ENCODE results near the gene TENM4. TPM values are rescaled to one million over a fixed set of nuclear protein-coding genes. Genes with fewer than 3 reads are reported as not detected.

Gene TENM4
- total and polyA plus RNA-seq, 4 donors: 0.02 to 0.33 (median 0.14) TPM

DNA sequence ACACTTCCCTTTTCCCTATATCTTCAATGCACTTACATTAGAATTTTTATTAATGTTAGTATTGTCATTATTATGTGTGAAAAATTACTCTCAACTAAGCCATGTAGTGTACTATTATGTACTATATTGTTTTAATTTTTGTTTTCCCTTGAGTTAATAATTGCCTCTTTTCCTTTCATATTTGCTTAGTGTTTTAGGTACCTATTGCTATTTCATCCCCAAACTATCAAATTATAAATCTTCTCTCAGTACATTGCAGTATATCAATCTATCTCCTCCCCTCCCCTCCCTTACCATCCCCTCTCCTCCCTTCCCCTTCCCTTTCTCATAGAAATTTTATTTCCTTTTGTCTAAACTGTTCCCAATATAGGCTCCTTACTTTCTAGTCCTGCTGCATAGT lies 12.8 kb upstream of the TENM4 start:
- Histone ChIP-seq H3K9ac (ENCODE audit: low read depth in 1 of 2, low read length in 2 of 2) (no peak overlapping the region), H3K4me3 (ENCODE audit: low read depth in 1 of 3, low read length in 3 of 3) (no peak overlapping the region), H3K27ac (ENCODE audit: low read depth in 1 of 2, low read length in 2 of 2) (no peak overlapping the region), H3K36me3 (ENCODE audit: control insufficient read depth in 4 of 4, insufficient read depth in 3 of 4, low read depth in 1 of 4, low read length in 3 of 4) (no peaks in the 10 kb centered on the region), H3K9me3 (ENCODE audit: control insufficient read depth in 4 of 4, low read length in 3 of 4) (no peaks in the 10 kb centered on the region), H3K27me3 (ENCODE audit: control insufficient read depth in 4 of 4, insufficient read depth in 4 of 4, low read length in 3 of 4) (peaks cover 0 to 7% (median 0%) of the 10 kb centered on the region in 4 donors), H3K4me1 (ENCODE audit: control insufficient read depth in 4 of 4, insufficient read depth in 4 of 4, low read length in 3 of 4) (no peaks in the 10 kb centered on the region)
- DNase-seq (ENCODE audit: low spot score): no peak
- TF ChIP-seq HNF4G (IDR thresholded peaks at IDR 0.05) (no peak), RAD21 (IDR thresholded peaks at IDR 0.05) (no peak), JUND (IDR thresholded peaks at IDR 0.05) (no peak)
- TF ChIP-seq, protein P1, sequence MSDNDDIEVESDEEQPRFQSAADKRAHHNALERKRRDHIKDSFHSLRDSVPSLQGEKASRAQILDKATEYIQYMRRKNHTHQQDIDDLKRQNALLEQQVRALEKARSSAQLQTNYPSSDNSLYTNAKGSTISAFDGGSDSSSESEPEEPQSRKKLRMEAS (IDR thresholded peaks at IDR 0.05): no peak

DNA sequence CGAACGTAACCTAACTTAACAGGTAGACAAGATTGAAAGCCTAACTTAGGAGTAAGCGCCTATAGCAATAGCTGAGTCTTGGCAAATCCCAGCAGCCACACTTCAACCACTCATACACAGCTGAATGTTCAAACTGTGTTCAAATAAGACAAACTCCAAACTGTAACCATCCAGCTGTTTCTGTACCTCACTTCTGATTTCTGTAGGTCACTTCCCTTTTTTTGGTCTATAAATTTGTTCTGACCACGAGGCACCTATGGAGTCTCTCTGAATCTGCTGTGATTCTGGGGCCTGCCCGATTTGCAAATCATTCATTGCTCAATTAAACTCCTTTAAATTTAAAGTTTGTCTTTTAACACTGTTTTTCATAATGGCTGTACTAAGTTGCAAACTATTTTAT lies 8.2 kb upstream of the TENM4 start:
- WGBS: 77% methylated on average over 5 of the region's 5 CpGs
- no peak for DNase-seq (ENCODE audit: low spot score)
- Histone ChIP-seq H3K9ac (ENCODE audit: low read depth in 1 of 2, low read length in 2 of 2) (no peak overlapping the region), H3K36me3 (ENCODE audit: control insufficient read depth in 4 of 4, insufficient read depth in 3 of 4, low read depth in 1 of 4, low read length in 3 of 4) (no peaks in the 10 kb centered on the region), H3K4me3 (ENCODE audit: low read depth in 1 of 3, low read length in 3 of 3) (no peak overlapping the region), H3K4me1 (ENCODE audit: control insufficient read depth in 4 of 4, insufficient read depth in 4 of 4, low read length in 3 of 4) (no peaks in the 10 kb centered on the region), H3K27me3 (ENCODE audit: control insufficient read depth in 4 of 4, insufficient read depth in 4 of 4, low read length in 3 of 4) (peaks cover 0 to 3% (median 0%) of the 10 kb centered on the region in 4 donors), H3K9me3 (ENCODE audit: control insufficient read depth in 4 of 4, low read length in 3 of 4) (no peaks in the 10 kb centered on the region), H3K27ac (ENCODE audit: low read depth in 1 of 2, low read length in 2 of 2) (no peak overlapping the region)
- TF ChIP-seq, protein P2, sequence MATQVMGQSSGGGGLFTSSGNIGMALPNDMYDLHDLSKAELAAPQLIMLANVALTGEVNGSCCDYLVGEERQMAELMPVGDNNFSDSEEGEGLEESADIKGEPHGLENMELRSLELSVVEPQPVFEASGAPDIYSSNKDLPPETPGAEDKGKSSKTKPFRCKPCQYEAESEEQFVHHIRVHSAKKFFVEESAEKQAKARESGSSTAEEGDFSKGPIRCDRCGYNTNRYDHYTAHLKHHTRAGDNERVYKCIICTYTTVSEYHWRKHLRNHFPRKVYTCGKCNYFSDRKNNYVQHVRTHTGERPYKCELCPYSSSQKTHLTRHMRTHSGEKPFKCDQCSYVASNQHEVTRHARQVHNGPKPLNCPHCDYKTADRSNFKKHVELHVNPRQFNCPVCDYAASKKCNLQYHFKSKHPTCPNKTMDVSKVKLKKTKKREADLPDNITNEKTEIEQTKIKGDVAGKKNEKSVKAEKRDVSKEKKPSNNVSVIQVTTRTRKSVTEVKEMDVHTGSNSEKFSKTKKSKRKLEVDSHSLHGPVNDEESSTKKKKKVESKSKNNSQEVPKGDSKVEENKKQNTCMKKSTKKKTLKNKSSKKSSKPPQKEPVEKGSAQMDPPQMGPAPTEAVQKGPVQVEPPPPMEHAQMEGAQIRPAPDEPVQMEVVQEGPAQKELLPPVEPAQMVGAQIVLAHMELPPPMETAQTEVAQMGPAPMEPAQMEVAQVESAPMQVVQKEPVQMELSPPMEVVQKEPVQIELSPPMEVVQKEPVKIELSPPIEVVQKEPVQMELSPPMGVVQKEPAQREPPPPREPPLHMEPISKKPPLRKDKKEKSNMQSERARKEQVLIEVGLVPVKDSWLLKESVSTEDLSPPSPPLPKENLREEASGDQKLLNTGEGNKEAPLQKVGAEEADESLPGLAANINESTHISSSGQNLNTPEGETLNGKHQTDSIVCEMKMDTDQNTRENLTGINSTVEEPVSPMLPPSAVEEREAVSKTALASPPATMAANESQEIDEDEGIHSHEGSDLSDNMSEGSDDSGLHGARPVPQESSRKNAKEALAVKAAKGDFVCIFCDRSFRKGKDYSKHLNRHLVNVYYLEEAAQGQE (IDR thresholded peaks at IDR 0.05): no peak
- TF ChIP-seq HNF4G (IDR thresholded peaks at IDR 0.05) (no peak), GABPA (IDR thresholded peaks at IDR 0.05 in 1 of 2, conservative IDR thresholded peaks at IDR 0.05 in 1 of 2) (no peak), SP1 (IDR thresholded peaks at IDR 0.05) (no peak), RXRA (IDR thresholded peaks at IDR 0.05) (no peak), JUND (IDR thresholded peaks at IDR 0.05) (no peak), FOXA2 (IDR thresholded peaks at IDR 0.05) (no peak), YY1 (IDR thresholded peaks at IDR 0.05) (no peak), HNF4A (conservative IDR thresholded peaks at IDR 0.05) (no peak), FOXA1 (IDR thresholded peaks at IDR 0.05) (no peak), RAD21 (IDR thresholded peaks at IDR 0.05) (no peak), TAF1 (conservative IDR thresholded peaks at IDR 0.05) (no peak), NR2F2 (IDR thresholded peaks at IDR 0.05) (no peak), EGR1 (IDR thresholded peaks at IDR 0.05; ENCODE audit: low read depth in 2 of 2) (no peak)
- TF ChIP-seq, protein P3, sequence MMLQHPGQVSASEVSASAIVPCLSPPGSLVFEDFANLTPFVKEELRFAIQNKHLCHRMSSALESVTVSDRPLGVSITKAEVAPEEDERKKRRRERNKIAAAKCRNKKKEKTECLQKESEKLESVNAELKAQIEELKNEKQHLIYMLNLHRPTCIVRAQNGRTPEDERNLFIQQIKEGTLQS (IDR thresholded peaks at IDR 0.05): no peak
- TF ChIP-seq, protein P4, sequence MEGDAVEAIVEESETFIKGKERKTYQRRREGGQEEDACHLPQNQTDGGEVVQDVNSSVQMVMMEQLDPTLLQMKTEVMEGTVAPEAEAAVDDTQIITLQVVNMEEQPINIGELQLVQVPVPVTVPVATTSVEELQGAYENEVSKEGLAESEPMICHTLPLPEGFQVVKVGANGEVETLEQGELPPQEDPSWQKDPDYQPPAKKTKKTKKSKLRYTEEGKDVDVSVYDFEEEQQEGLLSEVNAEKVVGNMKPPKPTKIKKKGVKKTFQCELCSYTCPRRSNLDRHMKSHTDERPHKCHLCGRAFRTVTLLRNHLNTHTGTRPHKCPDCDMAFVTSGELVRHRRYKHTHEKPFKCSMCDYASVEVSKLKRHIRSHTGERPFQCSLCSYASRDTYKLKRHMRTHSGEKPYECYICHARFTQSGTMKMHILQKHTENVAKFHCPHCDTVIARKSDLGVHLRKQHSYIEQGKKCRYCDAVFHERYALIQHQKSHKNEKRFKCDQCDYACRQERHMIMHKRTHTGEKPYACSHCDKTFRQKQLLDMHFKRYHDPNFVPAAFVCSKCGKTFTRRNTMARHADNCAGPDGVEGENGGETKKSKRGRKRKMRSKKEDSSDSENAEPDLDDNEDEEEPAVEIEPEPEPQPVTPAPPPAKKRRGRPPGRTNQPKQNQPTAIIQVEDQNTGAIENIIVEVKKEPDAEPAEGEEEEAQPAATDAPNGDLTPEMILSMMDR (IDR thresholded peaks at IDR 0.05; ENCODE audit: low read depth, low read length, missing input control): no peak
- TF ChIP-seq, protein P5, sequence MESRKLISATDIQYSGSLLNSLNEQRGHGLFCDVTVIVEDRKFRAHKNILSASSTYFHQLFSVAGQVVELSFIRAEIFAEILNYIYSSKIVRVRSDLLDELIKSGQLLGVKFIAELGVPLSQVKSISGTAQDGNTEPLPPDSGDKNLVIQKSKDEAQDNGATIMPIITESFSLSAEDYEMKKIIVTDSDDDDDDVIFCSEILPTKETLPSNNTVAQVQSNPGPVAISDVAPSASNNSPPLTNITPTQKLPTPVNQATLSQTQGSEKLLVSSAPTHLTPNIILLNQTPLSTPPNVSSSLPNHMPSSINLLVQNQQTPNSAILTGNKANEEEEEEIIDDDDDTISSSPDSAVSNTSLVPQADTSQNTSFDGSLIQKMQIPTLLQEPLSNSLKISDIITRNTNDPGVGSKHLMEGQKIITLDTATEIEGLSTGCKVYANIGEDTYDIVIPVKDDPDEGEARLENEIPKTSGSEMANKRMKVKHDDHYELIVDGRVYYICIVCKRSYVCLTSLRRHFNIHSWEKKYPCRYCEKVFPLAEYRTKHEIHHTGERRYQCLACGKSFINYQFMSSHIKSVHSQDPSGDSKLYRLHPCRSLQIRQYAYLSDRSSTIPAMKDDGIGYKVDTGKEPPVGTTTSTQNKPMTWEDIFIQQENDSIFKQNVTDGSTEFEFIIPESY (IDR thresholded peaks at IDR 0.05): no peak
- TF ChIP-seq, protein P1 (IDR thresholded peaks at IDR 0.05): no peak
